SKM-1 treated with dmso at 0.1 percent for 144 hours (cell line): ENCODE results near the gene REG3G.
"Not testable (repeated sequence)": the region's sequence is repeated elsewhere in the genome, so short reads cannot be mapped to it uniquely, and the experiment has no call there.

Source experiments
- DNase-seq: peaks from one replicate; lab custom pipeline; 2025; ENCODE audit not compliant: unreplicated experiment; lab: John Stamatoyannopoulos, UW

The REG3G gene

GRCh38 chr2:79013629-79014028 is 11.9 kb upstream of the REG3G start:
- DNase-seq = no peak

- DNase-seq = no peak
Measured at GRCh38 chr2:79016342-79016741, 9.2 kb upstream of the REG3G start.

GRCh38 chr2:79026061-79026460 is 559 bp downstream of the REG3G start:
- no peak for DNase-seq

- no peak for DNase-seq
Measured at GRCh38 chr2:79039944-79040343, 14.4 kb downstream of the REG3G start.

GRCh38 chr2:79041032-79041448 is 15.5 kb downstream of the REG3G start:
- peak; percentile 46 for DNase-seq

- DNase-seq = not testable (repeated sequence)
Measured at GRCh38 chr2:79053486-79053885, 28.0 kb downstream of the REG3G start.

- DNase-seq = not testable (repeated sequence)
Measured at GRCh38 chr2:79054769-79055168, 29.3 kb downstream of the REG3G start.

GRCh38 chr2:79065201-79065600 is 39.7 kb downstream of the REG3G start:
- DNase-seq = no peak

GRCh38 chr2:79071078-79071477 is 45.6 kb downstream of the REG3G start:
- no peak for DNase-seq
